Measurements from ENCODE around the gene CDK2AP2.

GRCh38 chr11:67525275-67525976 is 17.5 kb upstream of the CDK2AP2 start:
- TF ChIP-seq POLR2A (IDR thresholded peaks at IDR 0.05) (no peak), POLR2AphosphoS5 (IDR thresholded peaks at IDR 0.05) (no peak), EP300 (IDR thresholded peaks at IDR 0.05) (no peak)
- TF ChIP-seq, protein P1, sequence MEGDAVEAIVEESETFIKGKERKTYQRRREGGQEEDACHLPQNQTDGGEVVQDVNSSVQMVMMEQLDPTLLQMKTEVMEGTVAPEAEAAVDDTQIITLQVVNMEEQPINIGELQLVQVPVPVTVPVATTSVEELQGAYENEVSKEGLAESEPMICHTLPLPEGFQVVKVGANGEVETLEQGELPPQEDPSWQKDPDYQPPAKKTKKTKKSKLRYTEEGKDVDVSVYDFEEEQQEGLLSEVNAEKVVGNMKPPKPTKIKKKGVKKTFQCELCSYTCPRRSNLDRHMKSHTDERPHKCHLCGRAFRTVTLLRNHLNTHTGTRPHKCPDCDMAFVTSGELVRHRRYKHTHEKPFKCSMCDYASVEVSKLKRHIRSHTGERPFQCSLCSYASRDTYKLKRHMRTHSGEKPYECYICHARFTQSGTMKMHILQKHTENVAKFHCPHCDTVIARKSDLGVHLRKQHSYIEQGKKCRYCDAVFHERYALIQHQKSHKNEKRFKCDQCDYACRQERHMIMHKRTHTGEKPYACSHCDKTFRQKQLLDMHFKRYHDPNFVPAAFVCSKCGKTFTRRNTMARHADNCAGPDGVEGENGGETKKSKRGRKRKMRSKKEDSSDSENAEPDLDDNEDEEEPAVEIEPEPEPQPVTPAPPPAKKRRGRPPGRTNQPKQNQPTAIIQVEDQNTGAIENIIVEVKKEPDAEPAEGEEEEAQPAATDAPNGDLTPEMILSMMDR (IDR thresholded peaks at IDR 0.05) = no peak
